Erythroblast (primary cell): ENCODE measurements around the gene CHAD.

Source experiments
- GATA1 ChIP-seq: IDR thresholded peaks from 2 replicates; pipeline ENCODE4 v1.6.1; 2011; ENCODE audit warnings: low read depth, mild to moderate bottlenecking, control low read depth, low read length, moderate library complexity
- POLR2A ChIP-seq: IDR thresholded peaks from 2 replicates; pipeline ENCODE4 v1.6.1; 2011; ENCODE audit warnings: mild to moderate bottlenecking, low read length

GRCh38 chr17:50443505-50443974 is 25.1 kb downstream of the CHAD start:
- no peak for TF ChIP-seq POLR2A
- TF ChIP-seq GATA1 = no peak
